HUES48 (cell line): Measurements from ENCODE around the gene WHAMM.
"Not testable (repeated sequence)": the region's sequence is repeated elsewhere in the genome, so short reads cannot be mapped to it uniquely, and the experiment has no call there.

Source experiments
- H3K27ac ChIP-seq: one replicate; pipeline ENCODE4 v1.7.0; 2013; ENCODE audit warnings: low read depth, low read length, inconsistent platforms
- H3K27me3 ChIP-seq: 2 replicates; pipeline ENCODE4 v1.6.1; 2013; ENCODE audit warnings: mild to moderate bottlenecking, low read length; ENCODE audit not compliant: control insufficient read depth, insufficient read depth
- H3K36me3 ChIP-seq: 2 replicates; pipeline ENCODE4 v1.6.1; 2013; ENCODE audit warnings: low read length; ENCODE audit not compliant: control insufficient read depth, insufficient read depth
- H3K4me1 ChIP-seq: 2 replicates; pipeline ENCODE4 v1.6.1; 2013; ENCODE audit warnings: mild to moderate bottlenecking, low read length; ENCODE audit not compliant: control insufficient read depth, insufficient read depth
- H3K4me3 ChIP-seq: 2 replicates; pipeline ENCODE4 v1.5.1; 2013; ENCODE audit warnings: mild to moderate bottlenecking, low read depth, low read length
- H3K9ac ChIP-seq: 2 replicates; pipeline ENCODE4 v1.6.1; 2013; ENCODE audit warnings: mild to moderate bottlenecking, low read depth, low read length, moderate library complexity
- H3K9me3 ChIP-seq: 2 replicates; pipeline ENCODE4 v1.6.1; 2013; ENCODE audit warnings: low read length; ENCODE audit not compliant: control insufficient read depth, insufficient read depth

WHAMM gene

GRCh38 chr15:82803793-82804574, 5.4 kb upstream of the WHAMM start:
- no peaks in the 10 kb centered on the region for H3K36me3 ChIP-seq
- peaks cover 4% of the 10 kb centered on the region for H3K27me3 ChIP-seq
- H3K4me1 ChIP-seq: peaks cover 6% of the 10 kb centered on the region; the same call in 1 of the 2 replicates
- no peak overlapping the region for H3K9ac ChIP-seq
- no peak overlapping the region for H3K4me3 ChIP-seq
- H3K9me3 ChIP-seq: no peaks in the 10 kb centered on the region
- no peak overlapping the region for H3K27ac ChIP-seq

- Histone ChIP-seq H3K27me3 (peaks cover 4% of the 10 kb centered on the region), H3K9me3 (no peaks in the 10 kb centered on the region), H3K36me3 (no peaks in the 10 kb centered on the region), H3K27ac (no peak overlapping the region), H3K4me3 (no peak overlapping the region), H3K9ac (no peak overlapping the region), H3K4me1 (peaks cover 8% of the 10 kb centered on the region; the same call in 1 of the 2 replicates)
Observed at GRCh38 chr15:82804575-82804949, 4.9 kb upstream of the WHAMM start.

- Histone ChIP-seq H3K27me3 (peaks cover 4% of the 10 kb centered on the region), H3K9me3 (no peaks in the 10 kb centered on the region), H3K36me3 (no peaks in the 10 kb centered on the region), H3K4me3 (no peak within 1 kb of the TSS), H3K9ac (no peak within 1 kb of the TSS), H3K4me1 (peaks cover 12% of the 10 kb centered on the region), H3K27ac (no peak within 1 kb of the TSS)
Observed at GRCh38 chr15:82805994-82806406, 3.4 kb upstream of the WHAMM start, which contains the start of gene FSD2. TSS of gene FSD2 (minus strand) at chr15:82806069. CDS start at chr15:82787390, 18,679 bp downstream.

- Histone ChIP-seq H3K9me3 (no peaks in the 10 kb centered on the region), H3K36me3 (no peaks in the 10 kb centered on the region; the same call in 1 of the 2 replicates), H3K9ac (no peak overlapping the region), H3K4me3 (no peak overlapping the region), H3K27me3 (no peaks in the 10 kb centered on the region; the same call in 1 of the 2 replicates), H3K27ac (no peak overlapping the region), H3K4me1 (peaks cover 16% of the 10 kb centered on the region)
Observed at GRCh38 chr15:82807920-82808633, 1.4 kb upstream of the WHAMM start.

GRCh38 chr15:82808634-82809041, 790 bp upstream of the WHAMM start:
- H3K4me3 ChIP-seq: peak overlapping the region; percentile 18; the same call in 1 of the 2 replicates
- no peaks in the 10 kb centered on the region for H3K9me3 ChIP-seq
- H3K9ac ChIP-seq: no peak overlapping the region
- H3K27me3 ChIP-seq: no peaks in the 10 kb centered on the region
- peaks cover 16% of the 10 kb centered on the region for H3K4me1 ChIP-seq
- H3K27ac ChIP-seq: no peak overlapping the region
- peaks cover under 1% of the 10 kb centered on the region; the same call in 1 of the 2 replicates for H3K36me3 ChIP-seq

- H3K9ac ChIP-seq: peak overlapping the region; percentile 20
- no peaks in the 10 kb centered on the region for H3K27me3 ChIP-seq
- no peaks in the 10 kb centered on the region for H3K9me3 ChIP-seq
- H3K4me3 ChIP-seq: peak overlapping the region; percentile 83
- peaks cover 16% of the 10 kb centered on the region for H3K4me1 ChIP-seq
- peaks cover 10% of the 10 kb centered on the region for H3K36me3 ChIP-seq
- H3K27ac ChIP-seq: peak overlapping the region; percentile 88
Observed at GRCh38 chr15:82810061-82810889, 847 bp downstream of the WHAMM start.

GRCh38 chr15:82810890-82811426, 1.5 kb downstream of the WHAMM start:
- Histone ChIP-seq H3K27me3 (no peaks in the 10 kb centered on the region), H3K4me1 (peaks cover 16% of the 10 kb centered on the region), H3K9me3 (no peaks in the 10 kb centered on the region), H3K4me3 (peak overlapping the region; percentile 83), H3K36me3 (peaks cover 11% of the 10 kb centered on the region), H3K9ac (peak overlapping the region; percentile 20), H3K27ac (peak overlapping the region; percentile 5)

- Histone ChIP-seq H3K9ac (no peak overlapping the region), H3K9me3 (no peaks in the 10 kb centered on the region), H3K4me1 (peaks cover 16% of the 10 kb centered on the region), H3K36me3 (peaks cover 18% of the 10 kb centered on the region), H3K27me3 (no peaks in the 10 kb centered on the region), H3K27ac (no peak overlapping the region), H3K4me3 (no peak overlapping the region)
Observed at GRCh38 chr15:82812994-82813393, 3.6 kb downstream of the WHAMM start.

- no peak overlapping the region for H3K4me3 ChIP-seq
- H3K36me3 ChIP-seq: peaks cover 43% of the 10 kb centered on the region
- H3K27ac ChIP-seq: no peak overlapping the region
- no peak overlapping the region for H3K9ac ChIP-seq
- no peaks in the 10 kb centered on the region for H3K27me3 ChIP-seq
- no peaks in the 10 kb centered on the region for H3K9me3 ChIP-seq
- H3K4me1 ChIP-seq: no peaks in the 10 kb centered on the region
Observed at GRCh38 chr15:82820128-82820527, 10.7 kb downstream of the WHAMM start.

- not testable (repeated sequence) for H3K27me3 ChIP-seq, H3K4me3 ChIP-seq, H3K9ac ChIP-seq, H3K27ac ChIP-seq, H3K4me1 ChIP-seq, H3K9me3 ChIP-seq
- peaks cover 50% of the 10 kb centered on the region for H3K36me3 ChIP-seq
Observed at GRCh38 chr15:82821396-82821795, 12.0 kb downstream of the WHAMM start.
